Spleen (tissue), 11 donors: ENCODE data around the gene NR2C2. TPM values are rescaled to one million over a fixed set of nuclear protein-coding genes. Genes with fewer than 3 reads are reported as not detected.

Experiments used
- DNase-seq: peaks from one replicate; pipeline ENCODE4 v3.0.0-alpha.2; 2020
- H3K27ac ChIP-seq, 8 donors: fragments of 200-600 bp; sonication (generic) in 7 of 8; 1 replicate in 4 of 8; 2 replicates in 4 of 8; pipeline versions ENCODE4 v1.5.0 to v1.8.0; 2016 to 2021; ENCODE audit warnings: inconsistent platforms in 4 of 8, mild to moderate bottlenecking in 4 of 8, moderate library complexity in 1 of 8
- H3K27me3 ChIP-seq, 7 donors: fragments of 200-600 bp; sonication (generic) in 6 of 7; replicated peaks in 1 of 7; 1 replicate in 4 of 7; 2 replicates in 3 of 7; pipeline versions ENCODE4 v1.5.0 to v1.8.0; 2016 to 2021; ENCODE audit warnings: inconsistent platforms in 3 of 7, mild to moderate bottlenecking in 1 of 7
- H3K36me3 ChIP-seq, 6 donors: fragments of 200-600 bp; sonication (generic) in 5 of 6; 1 replicate in 4 of 6; 2 replicates in 2 of 6; pipeline versions ENCODE4 v1.5.0 to v1.8.0; 2016 to 2021; ENCODE audit warnings: inconsistent platforms in 2 of 6
- H3K4me1 ChIP-seq, 6 donors: fragments of 200-600 bp; sonication (generic) in 5 of 6; 1 replicate in 3 of 6; 2 replicates in 3 of 6; pipeline versions ENCODE4 v1.5.0 to v1.8.0; 2016 to 2021; ENCODE audit warnings: inconsistent platforms in 3 of 6
- H3K4me3 ChIP-seq, 8 donors: fragments of 200-600 bp; sonication (generic) in 7 of 8; 1 replicate in 4 of 8; 2 replicates in 4 of 8; pipeline versions ENCODE4 v1.5.0 to v1.8.0; 2016 to 2021; ENCODE audit warnings: inconsistent platforms in 4 of 8, mild to moderate bottlenecking in 4 of 8, moderate library complexity in 2 of 8
- H3K9me3 ChIP-seq, 8 donors: fragments of 200-600 bp; sonication (generic) in 7 of 8; 1 replicate in 4 of 8; 2 replicates in 4 of 8; pipeline versions ENCODE4 v1.5.0 to v1.8.0; 2016 to 2021; ENCODE audit warnings: inconsistent platforms in 4 of 8
- CTCF ChIP-seq, 11 experiments: fragments of 200-600 bp in 7 of 11; fragments of 450-650 bp in 4 of 11; sonication (generic) in 4 of 11; IDR thresholded peaks in 8 of 11; conservative IDR thresholded peaks in 3 of 11; 1 replicate in 7 of 11; 2 replicates in 4 of 11; pipeline versions ENCODE4 v1.4.0 to v1.8.0; 2016 to 2021; ENCODE audit warnings: antibody characterized with exemption in 11 of 11, inconsistent platforms in 4 of 11, mild to moderate bottlenecking in 1 of 11
- POLR2A ChIP-seq, 3 donors: fragments of 450-650 bp; IDR thresholded peaks; one replicate each; pipeline ENCODE4 v1.5.1; 2017; ENCODE audit warnings: antibody characterized with exemption in 3 of 3, mild to moderate bottlenecking in 1 of 3
- POLR2AphosphoS5 ChIP-seq, 3 donors: sonication (generic); formaldehyde crosslinking; IDR thresholded peaks; one replicate each; pipeline ENCODE4 v1.5.1; 2017; ENCODE audit warnings: antibody characterized with exemption in 3 of 3
- WGBS, 5 donors: extraction: QIAGEN DNeasy Blood & Tissue Kit in 3 of 5; methylation state at CpG; one replicate each; pipeline versions ENCODE4 v1.1.5 to v1.1.7; 2013 to 2018; 5-methylcytosine and 5-hydroxymethylcytosine counted together
- intact Hi-C: fragments of 100-400 bp; cut with DNase I; formaldehyde crosslinking; loops from one replicate; pipeline ENCODE4 v1.15.0; 2023; ENCODE audit warnings: low total_unique reads
- polyA plus RNA-seq, 3 donors: library from polyadenylated mRNA; stranded (reverse); fragments of 200-250 nt; gene quantifications; one replicate each; pipeline ENCODE4 v1.2.1, GENCODE V29; 2013
- total RNA-seq, 7 donors: library from RNA; depleted of rRNA in 3 of 7; stranded (reverse); fragments of >200 nt in 3 of 7; fragmentation: NEBNext Ultra II Directional in 4 of 7; extraction: Animal tissue kit (Norgen Biotek cat#: 25700) in 4 of 7; gene quantifications; one replicate each; pipeline versions ENCODE4 v1.1.0 to v1.2.1, GENCODE V29; 2016 to 2021
- donor health status: healthy with polysubstance abuse.
- donor health status: DM: no; HTN: no; CAD: no; lungs with moderate emphysema.
- donor health status: DM: no; HTN: no; CAD: no.
- donor health status: Bipolar disorder and iron deficiency.
- donor health status: healthy.
- donor health status: DM: no; HTN: no; CAD: no.
- donor health status: DM: yes; HTN: yes; CAD: no.

NR2C2 gene
- total and polyA plus RNA-seq, 10 donors: 7.2 to 75.5 (median 60.2) TPM

DNA sequence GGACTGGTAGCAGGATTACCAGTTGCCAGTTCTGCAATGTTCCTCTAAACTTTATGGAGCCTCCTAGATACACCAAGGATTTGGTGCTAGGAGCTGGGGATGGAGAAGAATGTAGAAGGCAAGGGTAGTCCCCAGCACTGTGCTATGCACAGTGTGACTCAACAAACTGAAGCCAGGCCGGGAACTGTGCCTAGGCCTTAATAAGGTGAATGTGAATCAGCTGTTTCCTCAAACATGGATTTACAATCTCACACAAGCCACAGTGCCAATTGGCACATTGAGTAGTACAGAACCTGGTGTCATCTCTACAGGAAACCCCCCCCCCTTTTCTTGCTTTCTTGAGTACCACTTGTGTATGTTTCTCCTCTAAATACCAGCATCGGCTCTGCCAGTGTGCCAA is 85.3 kb downstream of the NR2C2 start:
- no peaks in the 10 kb centered on the region for H3K4me1 ChIP-seq
- no peaks in the 10 kb centered on the region for H3K9me3 ChIP-seq
- intact Hi-C loops: no loop called here
- peaks cover 2 to 100% (median 94%) of the 10 kb centered on the region in 6 donors for H3K36me3 ChIP-seq
- 86 to 92% (median 89%) methylated on average over 2 of the region's 2 CpGs for WGBS, 5 donors
- no peak overlapping the region for H3K4me3 ChIP-seq
- no peak for DNase-seq
- H3K27me3 ChIP-seq: no peaks in the 10 kb centered on the region
- TF ChIP-seq POLR2AphosphoS5 (IDR thresholded peaks at IDR 0.05) (no peak), POLR2A (IDR thresholded peaks at IDR 0.05) (no peak), CTCF (IDR thresholded peaks at IDR 0.05 in 8 of 11, conservative IDR thresholded peaks at IDR 0.05 in 3 of 11) (no peak)
- no peak overlapping the region for H3K27ac ChIP-seq

DNA sequence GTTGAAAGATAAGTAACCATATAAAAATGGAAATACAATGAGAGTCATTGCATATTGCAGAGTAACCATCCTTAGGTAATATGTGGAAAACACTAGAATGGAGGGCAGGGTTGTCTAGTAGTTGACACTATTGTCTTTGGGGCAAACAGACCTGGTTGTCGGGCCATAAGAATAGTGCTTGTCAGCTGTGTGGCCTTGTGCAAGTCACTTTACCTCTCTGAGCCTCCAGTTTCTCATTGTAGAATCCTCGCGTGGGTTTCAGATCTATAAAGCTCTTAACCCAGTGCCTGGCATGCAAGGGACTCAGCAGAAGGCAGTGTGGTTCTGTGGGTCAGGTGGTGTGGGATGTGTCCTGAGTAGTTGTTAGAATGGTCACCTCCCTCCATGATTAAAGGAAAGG is 85.7 kb downstream of the NR2C2 start:
- H3K36me3 ChIP-seq: peaks cover 2 to 100% (median 94%) of the 10 kb centered on the region in 6 donors
- H3K9me3 ChIP-seq: no peaks in the 10 kb centered on the region
- TF ChIP-seq CTCF (IDR thresholded peaks at IDR 0.05 in 8 of 11, conservative IDR thresholded peaks at IDR 0.05 in 3 of 11): no peak
- TF ChIP-seq POLR2AphosphoS5 (IDR thresholded peaks at IDR 0.05): no peak
- no peak for TF ChIP-seq POLR2A (IDR thresholded peaks at IDR 0.05)

GRCh38 chr3:15038306-15038705 is 90.9 kb downstream of the NR2C2 start:
- Histone ChIP-seq H3K4me3 (no peak overlapping the region), H3K27ac (no peak overlapping the region), H3K9me3 (no peaks in the 10 kb centered on the region), H3K36me3 (peaks cover 0 to 100% (median 90%) of the 10 kb centered on the region in 6 donors), H3K4me1 (peaks cover 0 to 5% (median 2%) of the 10 kb centered on the region in 6 donors), H3K27me3 (no peaks in the 10 kb centered on the region)
- intact Hi-C loops: no loop called here
- 94 to 97% (median 96%) methylated on average over 6 of the region's 6 CpGs for WGBS, 5 donors
- DNase-seq: no peak
- no peak for TF ChIP-seq POLR2AphosphoS5 (IDR thresholded peaks at IDR 0.05)
- no peak for TF ChIP-seq POLR2A (IDR thresholded peaks at IDR 0.05)
- TF ChIP-seq CTCF (IDR thresholded peaks at IDR 0.05 in 8 of 11, conservative IDR thresholded peaks at IDR 0.05 in 3 of 11): no peak

More for the DNA sequence above, 85.7 kb downstream of the NR2C2 start:
- H3K4me3 ChIP-seq: no peak overlapping the region
- no peaks in the 10 kb centered on the region for H3K4me1 ChIP-seq
- H3K27ac ChIP-seq: no peak overlapping the region
- 78 to 97% (median 95%) methylated on average over 3 of the region's 3 CpGs for WGBS, 5 donors
- intact Hi-C loops: no loop called here
- DNase-seq: no peak
- H3K27me3 ChIP-seq: no peaks in the 10 kb centered on the region

GRCh38 chr3:15040844-15041243 is 93.5 kb downstream of the NR2C2 start:
- Histone ChIP-seq H3K36me3 (peaks cover 0 to 100% (median 77%) of the 10 kb centered on the region in 6 donors), H3K4me1 (peaks cover 11 to 31% (median 22%) of the 10 kb centered on the region in 6 donors), H3K9me3 (no peaks in the 10 kb centered on the region), H3K27ac (peak overlapping the region in 1 of 8 donors; percentile 51), H3K27me3 (no peaks in the 10 kb centered on the region), H3K4me3 (no peak overlapping the region)
- WGBS, 5 donors: 81 to 90% (median 83%) methylated on average over 3 of the region's 3 CpGs
- intact Hi-C loops: loop anchor here (10.0 kb wide), 1 partner anchor 96 kb away; the partner anchor contains the start of gene NR2C2
- TF ChIP-seq POLR2AphosphoS5 (IDR thresholded peaks at IDR 0.05) (no peak), CTCF (IDR thresholded peaks at IDR 0.05 in 8 of 11, conservative IDR thresholded peaks at IDR 0.05 in 3 of 11) (no peak), POLR2A (IDR thresholded peaks at IDR 0.05) (no peak)
- DNase-seq: no peak
